Skeletal muscle tissue (tissue), 4 donors: ENCODE data around the gene NFATC2IP. TPM values are rescaled to one million over a fixed set of nuclear protein-coding genes. Genes with fewer than 3 reads are reported as not detected.
"Not testable (repeated sequence)": the region's sequence is repeated elsewhere in the genome, so short reads cannot be mapped to it uniquely, and the experiment has no call there.

Experiments
- H3K27ac ChIP-seq: one replicate; pipeline ENCODE4 v1.7.0; 2013; ENCODE audit warnings: mild to moderate bottlenecking, low read depth, low read length, inconsistent platforms
- H3K27me3 ChIP-seq, 3 donors: one replicate each; pipeline ENCODE4 v1.7.0; 2013; ENCODE audit warnings: low read length in 3 of 3; ENCODE audit not compliant: control insufficient read depth in 3 of 3, insufficient read depth in 3 of 3
- H3K36me3 ChIP-seq, 3 donors: one replicate each; pipeline ENCODE4 v1.7.0; 2013; ENCODE audit warnings: low read length in 3 of 3; ENCODE audit not compliant: control insufficient read depth in 3 of 3, insufficient read depth in 3 of 3
- H3K4me1 ChIP-seq, 3 donors: one replicate each; pipeline ENCODE4 v1.7.0; 2013; ENCODE audit warnings: low read length in 3 of 3, mild to moderate bottlenecking in 3 of 3; ENCODE audit not compliant: control insufficient read depth in 3 of 3, insufficient read depth in 3 of 3
- H3K4me3 ChIP-seq, 3 donors: one replicate each; pipeline ENCODE4 v1.7.0; 2013; ENCODE audit warnings: low read length in 3 of 3
- H3K9ac ChIP-seq, 3 donors: one replicate each; pipeline ENCODE4 v1.7.0; 2013; ENCODE audit warnings: low read length in 3 of 3, mild to moderate bottlenecking in 3 of 3, moderate library complexity in 2 of 3, low read depth in 1 of 3
- H3K9me3 ChIP-seq, 3 donors: one replicate each; pipeline ENCODE4 v1.7.0; 2013; ENCODE audit warnings: low read length in 3 of 3; ENCODE audit not compliant: control insufficient read depth in 3 of 3
- total RNA-seq: library from RNA; depleted of rRNA; stranded (reverse); fragments of >200 nt; gene quantifications from one replicate; pipeline ENCODE4 v1.2.3, GENCODE V29; 2014
- donor health status: Osteomylitis.

Gene NFATC2IP
- total RNA-seq, 1 donor from 2014 or later, result 13.6 TPM

- peaks cover 0 to 3% (median 0%) of the 10 kb centered on the region in 3 donors for H3K9me3 ChIP-seq
- no peaks in the 10 kb centered on the region for H3K27me3 ChIP-seq
- peaks cover 38 to 40% (median 39%) of the 10 kb centered on the region in 3 donors for H3K36me3 ChIP-seq
- H3K4me1 ChIP-seq, result no peaks in the 10 kb centered on the region
- H3K4me3 ChIP-seq, result no peak overlapping the region
- H3K27ac ChIP-seq, result no peak overlapping the region
- no peak overlapping the region for H3K9ac ChIP-seq
These were observed 36.6 kb downstream of the NFATC2IP start for GRCh38 chr16:28987170-28987853.

- Histone ChIP-seq H3K4me1 (no peaks in the 10 kb centered on the region), H3K9ac (no peak overlapping the region)
These were observed 38.6 kb downstream of the NFATC2IP start for GRCh38 chr16:28989363-28989762.

GRCh38 chr16:28990375-28991040 is 39.8 kb downstream of the NFATC2IP start:
- Histone ChIP-seq H3K4me1 (no peaks in the 10 kb centered on the region), H3K27ac (no peak overlapping the region), H3K9me3 (peaks cover 0 to 3% (median 0%) of the 10 kb centered on the region in 3 donors), H3K36me3 (peaks cover 14 to 18% (median 16%) of the 10 kb centered on the region in 3 donors), H3K9ac (no peak overlapping the region), H3K4me3 (no peak overlapping the region), H3K27me3 (no peaks in the 10 kb centered on the region)

More at GRCh38 chr16:28989363-28989762, 38.6 kb downstream of the NFATC2IP start:
- peaks cover 20 to 21% (median 20%) of the 10 kb centered on the region in 3 donors for H3K36me3 ChIP-seq
- no peak overlapping the region for H3K4me3 ChIP-seq
- H3K27me3 ChIP-seq, result no peaks in the 10 kb centered on the region
- H3K9me3 ChIP-seq, result peaks cover 0 to 3% (median 0%) of the 10 kb centered on the region in 3 donors
- H3K27ac ChIP-seq, result no peak overlapping the region

GRCh38 chr16:28991687-28992086 is 41.0 kb downstream of the NFATC2IP start:
- Histone ChIP-seq H3K9me3 (peaks cover 0 to 3% (median 0%) of the 10 kb centered on the region in 3 donors), H3K9ac (no peak overlapping the region), H3K27me3 (no peaks in the 10 kb centered on the region)

DNA sequence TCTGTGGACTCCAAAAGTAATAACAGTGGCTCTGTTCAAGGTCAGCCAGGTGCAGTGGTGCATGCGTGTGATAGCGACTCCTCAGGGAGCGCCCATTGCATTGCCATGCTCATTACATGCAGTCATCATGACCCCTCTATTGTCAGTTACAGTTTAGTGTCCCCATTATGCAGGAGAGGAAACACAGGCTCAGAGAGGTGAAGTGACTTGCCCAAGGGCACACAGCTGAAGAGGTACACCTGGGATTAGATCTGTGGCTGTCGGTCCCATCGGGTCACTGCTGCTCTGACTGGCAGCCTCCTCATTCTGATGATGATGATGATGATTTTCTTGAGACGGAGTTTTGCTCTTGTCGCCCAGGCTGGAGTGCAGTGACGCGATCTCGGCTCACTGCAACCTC is 41.8 kb downstream of the NFATC2IP start:
- Histone ChIP-seq H3K4me1 (no peaks in the 10 kb centered on the region), H3K9me3 (no peaks in the 10 kb centered on the region), H3K27ac (no peak overlapping the region), H3K4me3 (no peak overlapping the region), H3K9ac (no peak overlapping the region), H3K27me3 (peaks cover 0 to 2% (median 0%) of the 10 kb centered on the region in 3 donors), H3K36me3 (peaks cover 1 to 5% (median 2%) of the 10 kb centered on the region in 3 donors)

More at GRCh38 chr16:28991687-28992086, 41.0 kb downstream of the NFATC2IP start:
- H3K27ac ChIP-seq, result no peak overlapping the region
- peaks cover 8 to 10% (median 10%) of the 10 kb centered on the region in 3 donors for H3K36me3 ChIP-seq
- H3K4me1 ChIP-seq, result no peaks in the 10 kb centered on the region
- no peak overlapping the region for H3K4me3 ChIP-seq

DNA sequence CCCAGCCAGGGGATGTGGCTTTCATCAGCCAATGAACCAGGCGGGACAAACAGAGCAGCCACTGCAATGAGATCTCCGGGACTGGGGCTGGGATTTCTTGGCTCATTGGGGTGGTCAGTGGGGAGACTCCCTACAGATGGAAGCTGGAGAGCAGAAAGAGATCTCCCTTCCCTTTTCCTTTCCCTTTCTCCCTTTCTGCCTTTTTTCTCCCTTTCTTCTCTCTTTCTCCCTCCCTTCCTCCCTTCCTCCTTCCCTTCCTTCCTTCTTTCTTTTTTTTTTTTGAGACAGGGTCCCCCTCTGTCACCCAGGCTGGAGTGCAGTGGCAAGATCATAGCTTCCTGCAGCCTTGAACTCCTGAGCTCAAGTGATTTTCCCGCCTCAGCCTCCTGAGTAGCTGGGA is 48.1 kb downstream of the NFATC2IP start:
- peaks cover 0 to 2% (median 0%) of the 10 kb centered on the region in 3 donors for H3K27me3 ChIP-seq
- H3K9me3 ChIP-seq, result no peaks in the 10 kb centered on the region
- no peak overlapping the region for H3K9ac ChIP-seq
- H3K4me3 ChIP-seq, result no peak overlapping the region
- H3K27ac ChIP-seq, result no peak overlapping the region
- H3K36me3 ChIP-seq, result no peaks in the 10 kb centered on the region
- no peaks in the 10 kb centered on the region for H3K4me1 ChIP-seq

- Histone ChIP-seq H3K4me3 (no peak overlapping the region), H3K36me3 (no peaks in the 10 kb centered on the region), H3K27me3 (peaks cover 0 to 2% (median 0%) of the 10 kb centered on the region in 3 donors), H3K9me3 (no peaks in the 10 kb centered on the region), H3K4me1 (no peaks in the 10 kb centered on the region), H3K27ac (no peak overlapping the region), H3K9ac (no peak overlapping the region)
These were observed 48.8 kb downstream of the NFATC2IP start for GRCh38 chr16:28999577-28999976.

DNA sequence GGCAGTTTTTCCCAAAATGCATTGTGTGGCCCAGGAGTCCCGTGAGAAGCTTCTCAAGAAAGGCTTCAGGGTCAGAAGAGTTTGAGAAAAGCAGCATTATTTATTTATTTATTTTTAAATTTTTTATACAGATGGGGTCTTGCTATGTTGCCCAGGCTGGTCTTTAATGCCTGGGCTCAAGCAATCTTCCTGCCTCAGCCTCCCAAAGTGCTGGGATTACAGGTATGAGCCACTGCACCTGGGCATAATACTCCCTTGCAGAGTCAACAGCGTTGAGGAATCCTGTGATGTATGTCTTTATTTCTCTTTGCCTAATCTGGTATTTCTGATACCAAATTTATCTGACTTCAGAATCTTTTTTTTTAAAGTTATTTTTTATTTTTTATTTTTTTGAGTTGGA is 49.3 kb downstream of the NFATC2IP start:
- H3K27ac ChIP-seq, result no peak overlapping the region
- H3K9ac ChIP-seq, result no peak overlapping the region
- H3K4me3 ChIP-seq, result no peak overlapping the region
- peaks cover 0 to 2% (median 0%) of the 10 kb centered on the region in 3 donors for H3K27me3 ChIP-seq
- no peaks in the 10 kb centered on the region for H3K4me1 ChIP-seq
- no peaks in the 10 kb centered on the region for H3K36me3 ChIP-seq
- no peaks in the 10 kb centered on the region for H3K9me3 ChIP-seq

- not testable (repeated sequence) for H3K9ac ChIP-seq, H3K27ac ChIP-seq, H3K4me3 ChIP-seq
These were observed 53.9 kb downstream of the NFATC2IP start for GRCh38 chr16:29004496-29005139.

More at GRCh38 chr16:29004496-29005139, 53.9 kb downstream of the NFATC2IP start:
- H3K9me3 ChIP-seq, H3K36me3 ChIP-seq, H3K27me3 ChIP-seq, H3K4me1 ChIP-seq: not testable (repeated sequence)
